Mesenchymal stem cell (in vitro differentiated cells and primary cell): Measurements from ENCODE around the gene ITPRID2.
A peak's percentile ranks its signal among the peaks of the same experiment; 100 is the strongest.

ENCODE experiments used
- DNase-seq: peaks from one replicate; pipeline ENCODE4 v3.0.0-alpha.2; 2013
- H2AFZ ChIP-seq: one replicate; pipeline ENCODE4 v1.6.1; 2013; ENCODE audit warnings: low read depth, mild to moderate bottlenecking, control low read depth, inconsistent platforms, low read length, moderate library complexity
- H2AK5ac ChIP-seq: 2 replicates; pipeline ENCODE4 v1.6.1; 2013; ENCODE audit warnings: low read length, moderate library complexity, mild to moderate bottlenecking, inconsistent platforms; ENCODE audit not compliant: severe bottlenecking
- H2BK120ac ChIP-seq: one replicate; pipeline ENCODE4 v1.6.1; 2013; ENCODE audit warnings: low read depth, mild to moderate bottlenecking, inconsistent platforms, low read length, moderate library complexity
- H2BK12ac ChIP-seq, 2 experiments: one replicate each; pipeline ENCODE4 v1.6.1; 2013; ENCODE audit warnings: inconsistent platforms in 2 of 2, low read length in 2 of 2, mild to moderate bottlenecking in 2 of 2, moderate library complexity in 2 of 2, control low read depth in 1 of 2
- H2BK15ac ChIP-seq: one replicate; pipeline ENCODE4 v1.6.1; 2013; ENCODE audit warnings: mild to moderate bottlenecking, low read depth, inconsistent platforms; ENCODE audit not compliant: poor library complexity, severe bottlenecking
- H2BK5ac ChIP-seq: 2 replicates; pipeline ENCODE4 v1.6.1; 2013; ENCODE audit warnings: low read depth, mild to moderate bottlenecking, low read length, control low read depth, inconsistent platforms; ENCODE audit not compliant: poor library complexity, severe bottlenecking
- H3K14ac ChIP-seq, 2 experiments: one replicate each; pipeline ENCODE4 v1.6.1; 2013; ENCODE audit warnings: inconsistent platforms in 2 of 2, low read length in 2 of 2, control low read depth in 1 of 2, mild to moderate bottlenecking in 1 of 2, moderate library complexity in 1 of 2
- H3K18ac ChIP-seq, 2 experiments: one replicate each; pipeline ENCODE4 v1.6.1; 2013; ENCODE audit warnings: inconsistent platforms in 2 of 2, low read length in 2 of 2, control low read depth in 1 of 2, low read depth in 1 of 2, mild to moderate bottlenecking in 1 of 2
- H3K23ac ChIP-seq, 2 experiments: one replicate each; pipeline ENCODE4 v1.6.1; 2013; ENCODE audit warnings: inconsistent platforms in 2 of 2, low read length in 2 of 2, mild to moderate bottlenecking in 2 of 2, moderate library complexity in 2 of 2, control low read depth in 1 of 2
- H3K27ac ChIP-seq: 2 replicates; pipeline ENCODE4 v1.5.1; 2013; ENCODE audit warnings: mild to moderate bottlenecking, moderate library complexity, low read length, control low read depth, inconsistent platforms; ENCODE audit not compliant: poor library complexity, severe bottlenecking
- H3K27me3 ChIP-seq, 2 experiments: 2 replicates each; pipeline versions ENCODE4 v1.6.1 to v1.7.0; 2013; ENCODE audit warnings: low read length in 2 of 2, mild to moderate bottlenecking in 2 of 2, moderate library complexity in 2 of 2, control low read depth in 1 of 2, inconsistent platforms in 1 of 2; ENCODE audit not compliant: control insufficient read depth in 1 of 2, insufficient read depth in 1 of 2
- H3K36me3 ChIP-seq, 2 experiments: 2 replicates each; pipeline versions ENCODE4 v1.6.1 to v1.7.0; 2013; ENCODE audit warnings: low read length in 2 of 2, control low read depth in 1 of 2, inconsistent platforms in 1 of 2, low read depth in 1 of 2, mild to moderate bottlenecking in 1 of 2; ENCODE audit not compliant: insufficient read depth in 2 of 2, control insufficient read depth in 1 of 2
- H3K4ac ChIP-seq, 2 experiments: one replicate each; pipeline ENCODE4 v1.6.1; 2013; ENCODE audit warnings: inconsistent platforms in 2 of 2, low read length in 2 of 2, mild to moderate bottlenecking in 2 of 2, moderate library complexity in 2 of 2, control low read depth in 1 of 2, low read depth in 1 of 2
- H3K4me1 ChIP-seq: 2 replicates; pipeline ENCODE4 v1.6.1; 2013; ENCODE audit warnings: low read depth, low read length, control low read depth; ENCODE audit not compliant: control insufficient read depth, insufficient read depth
- H3K4me2 ChIP-seq: 2 replicates; pipeline ENCODE4 v1.6.1; 2013; ENCODE audit warnings: low read length, mild to moderate bottlenecking, inconsistent platforms; ENCODE audit not compliant: poor library complexity, severe bottlenecking
- H3K4me3 ChIP-seq, 2 experiments: 2 replicates each; pipeline versions ENCODE4 v1.5.1 to v1.7.0; 2013; ENCODE audit warnings: low read length in 2 of 2, mild to moderate bottlenecking in 2 of 2, control low read depth in 1 of 2, low read depth in 1 of 2; ENCODE audit not compliant: insufficient read depth in 1 of 2
- H3K79me1 ChIP-seq: replicated peaks from 2 replicates; pipeline ENCODE4 v1.6.1; 2013; ENCODE audit warnings: mild to moderate bottlenecking, control low read depth, low read length, inconsistent platforms; ENCODE audit not compliant: poor library complexity, severe bottlenecking
- H3K9ac ChIP-seq: 2 replicates; pipeline ENCODE4 v1.7.0; 2013; ENCODE audit warnings: mild to moderate bottlenecking, low read length, moderate library complexity
- H3K9me3 ChIP-seq: 2 replicates; pipeline ENCODE4 v1.7.0; 2013; ENCODE audit warnings: mild to moderate bottlenecking, low read length; ENCODE audit not compliant: control insufficient read depth
- H4K8ac ChIP-seq: one replicate; pipeline ENCODE4 v1.6.1; 2013; ENCODE audit warnings: inconsistent platforms, mild to moderate bottlenecking, low read length, moderate library complexity
- H4K91ac ChIP-seq: one replicate; pipeline ENCODE4 v1.6.1; 2013; ENCODE audit warnings: mild to moderate bottlenecking, low read length, inconsistent platforms
- WGBS: methylation state at CpG from one replicate; pipeline ENCODE4 v1.1.7; 2013; ENCODE audit warnings: mixed read lengths; 5-methylcytosine and 5-hydroxymethylcytosine counted together

ITPRID2 gene

GRCh38 chr2:181904022-181904632 is 12.6 kb downstream of the ITPRID2 start:
- H3K9ac ChIP-seq: peak overlapping the region; percentile 30
- H3K18ac ChIP-seq: no peak overlapping the region
- no peak overlapping the region for H3K4ac ChIP-seq
- no peak overlapping the region for H3K4me2 ChIP-seq
- no peak overlapping the region for H3K4me3 ChIP-seq
- H4K8ac ChIP-seq: no peak overlapping the region
- H4K91ac ChIP-seq: no peak overlapping the region
- DNase-seq: peak; percentile 65
- peaks cover 6% of the 10 kb centered on the region for H3K4me1 ChIP-seq
- H2BK120ac ChIP-seq: no peak overlapping the region
- no peaks in the 10 kb centered on the region for H3K27me3 ChIP-seq
- no peak overlapping the region for H2AK5ac ChIP-seq
- no peak overlapping the region for H2AFZ ChIP-seq
- no peaks in the 10 kb centered on the region for H3K79me1 ChIP-seq
- H3K36me3 ChIP-seq: peaks cover 11 to 89% of the 10 kb centered on the region in 2 experiments
- 19% methylated on average over 1 of the region's 2 CpGs for WGBS
- H3K14ac ChIP-seq: no peak overlapping the region
- no peak overlapping the region for H2BK12ac ChIP-seq
- H3K23ac ChIP-seq: no peak overlapping the region
- no peaks in the 10 kb centered on the region for H3K9me3 ChIP-seq
- peak overlapping the region; percentile 17 for H3K27ac ChIP-seq
- no peak overlapping the region for H2BK15ac ChIP-seq
- no peak overlapping the region for H2BK5ac ChIP-seq

DNA sequence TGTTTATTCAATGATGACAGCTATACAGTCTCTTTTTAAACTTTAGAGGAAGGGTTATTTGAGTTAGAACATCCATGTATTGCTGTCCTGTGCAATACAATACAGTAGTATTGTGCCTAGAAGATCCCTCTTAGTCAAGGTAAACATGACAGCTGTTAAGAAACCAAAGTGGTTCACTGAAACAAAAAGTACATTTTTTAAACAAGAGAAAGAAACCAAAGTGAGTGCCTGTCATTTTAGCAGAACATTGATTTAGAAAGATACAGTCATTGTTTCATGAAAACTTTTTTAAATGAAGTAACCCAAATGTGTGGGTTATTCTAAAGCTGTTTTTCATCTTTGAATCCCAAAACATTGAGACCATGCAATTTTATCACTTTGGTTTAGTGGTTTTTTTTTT is 15.5 kb downstream of the ITPRID2 start:
- Histone ChIP-seq H3K9ac (no peak overlapping the region), H2BK120ac (no peak overlapping the region), H3K4me3 (no peak overlapping the region), H2AFZ (no peak overlapping the region), H3K4me2 (no peak overlapping the region), H2BK15ac (no peak overlapping the region), H3K18ac (no peak overlapping the region), H3K79me1 (peaks cover 2% of the 10 kb centered on the region), H2BK5ac (no peak overlapping the region), H3K23ac (no peak overlapping the region), H3K9me3 (no peaks in the 10 kb centered on the region), H2BK12ac (no peak overlapping the region), H4K8ac (no peak overlapping the region), H3K4me1 (peaks cover 6% of the 10 kb centered on the region), H4K91ac (no peak overlapping the region), H3K36me3 (peaks cover 11 to 88% of the 10 kb centered on the region in 2 experiments), H3K14ac (no peak overlapping the region), H3K27me3 (no peaks in the 10 kb centered on the region), H3K27ac (no peak overlapping the region), H2AK5ac (no peak overlapping the region), H3K4ac (no peak overlapping the region)
- no peak for DNase-seq

DNA sequence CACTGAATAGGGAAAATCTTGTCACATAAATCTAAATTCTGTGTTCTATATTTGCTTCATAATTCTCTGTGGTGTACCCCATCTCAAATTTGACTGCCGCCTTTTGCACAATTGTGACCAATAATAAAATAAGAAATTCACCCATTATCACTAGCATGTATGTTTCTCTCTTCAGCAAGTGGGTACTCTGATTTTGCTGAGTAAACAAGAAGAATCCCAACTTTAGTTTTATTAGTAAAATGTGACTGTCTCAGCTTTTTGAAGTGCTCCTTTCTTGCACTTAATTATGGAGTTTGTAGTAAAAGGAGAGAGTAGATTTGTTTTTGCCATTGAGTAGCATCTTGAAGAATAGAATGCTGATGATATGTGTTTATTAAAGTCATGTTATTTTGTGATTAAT is 16.1 kb downstream of the ITPRID2 start:
- DNase-seq: no peak
- Histone ChIP-seq H3K4me3 (no peak overlapping the region), H3K4me1 (peaks cover 6% of the 10 kb centered on the region), H3K36me3 (peaks cover 11 to 87% of the 10 kb centered on the region in 2 experiments), H3K4me2 (no peak overlapping the region), H3K23ac (no peak overlapping the region), H4K91ac (no peak overlapping the region), H3K9me3 (no peaks in the 10 kb centered on the region), H3K14ac (no peak overlapping the region), H3K4ac (no peak overlapping the region), H3K27ac (no peak overlapping the region), H2BK12ac (no peak overlapping the region), H2BK120ac (no peak overlapping the region), H2BK5ac (no peak overlapping the region), H3K27me3 (no peaks in the 10 kb centered on the region), H4K8ac (no peak overlapping the region), H2AK5ac (no peak overlapping the region), H3K18ac (no peak overlapping the region), H3K9ac (no peak overlapping the region), H3K79me1 (peaks cover 2% of the 10 kb centered on the region), H2AFZ (no peak overlapping the region), H2BK15ac (no peak overlapping the region)
- no CpG with 5 or more reads among the region's 1 CpG for WGBS

GRCh38 chr2:181910028-181910831 is 18.7 kb downstream of the ITPRID2 start:
- Histone ChIP-seq H2AFZ (no peak overlapping the region), H3K9me3 (no peaks in the 10 kb centered on the region), H4K8ac (no peak overlapping the region), H3K4me3 (no peak overlapping the region), H2BK15ac (no peak overlapping the region), H3K27me3 (no peaks in the 10 kb centered on the region), H3K79me1 (peaks cover 2% of the 10 kb centered on the region), H2BK12ac (no peak overlapping the region), H2BK120ac (no peak overlapping the region), H4K91ac (no peak overlapping the region), H3K18ac (no peak overlapping the region), H3K23ac (no peak overlapping the region), H3K4me1 (peaks cover 6% of the 10 kb centered on the region), H2AK5ac (no peak overlapping the region), H3K36me3 (peaks cover 12 to 84% of the 10 kb centered on the region in 2 experiments), H3K4ac (no peak overlapping the region), H3K9ac (no peak overlapping the region), H3K27ac (peak overlapping the region; percentile 29), H3K14ac (no peak overlapping the region), H2BK5ac (no peak overlapping the region), H3K4me2 (no peak overlapping the region)
- no peak for DNase-seq
- no CpG with 5 or more reads among the region's 2 CpGs for WGBS
